Thymus (tissue), 11 donors: ENCODE data around the gene ADD2. TPM values are rescaled to one million over a fixed set of nuclear protein-coding genes. Genes with fewer than 3 reads are reported as not detected.
"Not testable (repeated sequence)": the region's sequence is repeated elsewhere in the genome, so short reads cannot be mapped to it uniquely, and the experiment has no call there.

Experiments used
- DNase-seq, 9 donors: peaks; one replicate each; pipeline ENCODE4 v3.0.0-alpha.2; 2013; ENCODE audit warnings: low spot score in 9 of 9, low read depth in 6 of 9, missing footprints in 1 of 9
- H3K27ac ChIP-seq, 2 donors: one replicate each; pipeline ENCODE4 v1.5.1; 2013; ENCODE audit warnings: control low read depth in 1 of 2, low read depth in 1 of 2, low read length in 1 of 2, mild to moderate bottlenecking in 1 of 2, moderate library complexity in 1 of 2
- H3K27me3 ChIP-seq, 2 donors: one replicate each; pipeline ENCODE4 v1.5.1; 2013; ENCODE audit warnings: low read length in 1 of 2; ENCODE audit not compliant: control insufficient read depth in 2 of 2, insufficient read depth in 1 of 2
- H3K36me3 ChIP-seq, 2 donors: one replicate each; pipeline ENCODE4 v1.5.1; 2013; ENCODE audit warnings: low read length in 1 of 2, mild to moderate bottlenecking in 1 of 2, moderate library complexity in 1 of 2; ENCODE audit not compliant: control insufficient read depth in 2 of 2, insufficient read depth in 2 of 2
- H3K4me1 ChIP-seq, 2 donors: one replicate each; pipeline ENCODE4 v1.5.1; 2013; ENCODE audit warnings: low read length in 2 of 2; ENCODE audit not compliant: control insufficient read depth in 2 of 2, insufficient read depth in 2 of 2
- H3K4me3 ChIP-seq, 2 donors: one replicate each; pipeline ENCODE4 v1.5.1; 2013; ENCODE audit warnings: low read length in 2 of 2, control low read depth in 1 of 2, mild to moderate bottlenecking in 1 of 2
- H3K9me3 ChIP-seq, 2 donors: one replicate each; pipeline ENCODE4 v1.5.1; 2013; ENCODE audit warnings: low read length in 1 of 2, mild to moderate bottlenecking in 1 of 2; ENCODE audit not compliant: control insufficient read depth in 2 of 2, insufficient read depth in 1 of 2
- WGBS: extraction: QIAGEN DNeasy Blood & Tissue Kit; methylation state at CpG from one replicate; pipeline ENCODE4 v1.1.7; 2013; 5-methylcytosine and 5-hydroxymethylcytosine counted together
- polyA plus RNA-seq: library from polyadenylated mRNA; stranded (reverse); fragments of 200-250 nt; gene quantifications from one replicate; pipeline ENCODE4 v1.2.3, GENCODE V29; 2013
- total RNA-seq: library from RNA; stranded (reverse); fragments of 120-200 nt; gene quantifications from one replicate; pipeline ENCODE4 v1.2.4, GENCODE V29; 2013
- donor health status: healthy.

ADD2 gene
- total and polyA plus RNA-seq, 2 donors, result 0.46 to 0.90 TPM

- no peaks in the 10 kb centered on the region for H3K27me3 ChIP-seq
- no peak overlapping the region for H3K27ac ChIP-seq
- H3K4me1 ChIP-seq, result peaks cover 0 to 11% of the 10 kb centered on the region in 2 donors
- H3K9me3 ChIP-seq, result peaks cover 0 to 3% of the 10 kb centered on the region in 2 donors
- H3K4me3 ChIP-seq, result no peak overlapping the region
- WGBS, result 94% methylated on average over 3 of the region's 3 CpGs
- no peak for DNase-seq
- H3K36me3 ChIP-seq, result no peaks in the 10 kb centered on the region
Measured at GRCh38 chr2:70668432-70668831, 99.6 kb downstream of the ADD2 start.

DNA sequence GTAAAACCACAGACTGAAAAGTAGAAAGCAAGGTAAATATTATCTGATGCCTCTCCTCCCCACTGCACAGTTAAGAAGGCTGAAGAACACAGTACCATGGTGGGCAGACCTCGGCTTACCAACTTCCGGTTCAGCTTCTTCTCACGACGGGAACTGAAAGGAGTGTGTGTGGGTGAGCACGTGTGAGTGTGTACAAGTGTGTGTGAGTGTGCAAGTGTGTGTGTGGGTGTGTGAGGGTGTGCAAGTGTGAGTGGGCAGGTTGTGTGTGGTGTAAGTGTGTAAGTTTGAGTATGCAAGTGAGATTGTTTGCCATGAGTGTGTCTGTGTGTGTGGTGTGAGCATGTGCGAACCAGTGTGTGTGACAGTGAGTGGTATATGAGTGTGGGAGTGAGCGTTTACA lies 103.5 kb downstream of the ADD2 start:
- Histone ChIP-seq H3K4me1 (peaks cover 0 to 11% of the 10 kb centered on the region in 2 donors), H3K9me3 (no peaks in the 10 kb centered on the region), H3K27ac (no peak overlapping the region), H3K36me3 (no peaks in the 10 kb centered on the region), H3K4me3 (no peak overlapping the region), H3K27me3 (no peaks in the 10 kb centered on the region)
- DNase-seq, result peak in 3 of 9 donors; percentile 21 to 46 (median 26)
- WGBS, result 78% methylated on average over 7 of the region's 7 CpGs

DNA sequence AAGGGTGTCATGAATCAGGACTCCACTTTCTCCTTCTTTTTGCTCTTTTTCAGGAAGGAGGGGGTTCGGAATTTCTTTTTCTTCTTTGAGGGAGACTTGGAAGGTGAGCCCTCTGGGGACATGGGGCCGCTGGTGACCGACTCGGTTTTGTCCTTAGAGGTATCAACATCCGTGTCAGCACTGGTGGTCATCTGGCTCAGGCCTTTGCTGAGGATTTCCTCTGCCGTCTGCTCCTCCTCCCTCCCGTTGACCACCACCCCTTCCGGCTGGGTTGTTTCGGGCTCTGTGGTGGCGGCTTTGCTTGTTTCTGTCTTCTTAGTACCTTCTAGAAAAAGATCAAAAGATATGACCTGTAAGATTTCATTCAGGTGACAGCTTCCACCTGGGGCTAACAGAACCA lies 104.6 kb downstream of the ADD2 start:
- DNase-seq, result no peak
- Histone ChIP-seq H3K4me1 (peaks cover 0 to 13% of the 10 kb centered on the region in 2 donors), H3K27ac (no peak overlapping the region), H3K36me3 (no peaks in the 10 kb centered on the region), H3K4me3 (no peak overlapping the region), H3K9me3 (no peaks in the 10 kb centered on the region), H3K27me3 (no peaks in the 10 kb centered on the region)
- 93% methylated on average over 10 of the region's 10 CpGs for WGBS

- H3K36me3 ChIP-seq, result no peaks in the 10 kb centered on the region
- peaks cover 0 to 3% of the 10 kb centered on the region in 2 donors for H3K27me3 ChIP-seq
- H3K9me3 ChIP-seq, result no peaks in the 10 kb centered on the region
- no peak overlapping the region for H3K4me3 ChIP-seq
- peaks cover 0 to 30% of the 10 kb centered on the region in 2 donors for H3K4me1 ChIP-seq
- WGBS, result 95% methylated on average over 5 of the region's 5 CpGs
- no peak overlapping the region for H3K27ac ChIP-seq
- DNase-seq, result no peak
Measured at GRCh38 chr2:70659551-70659950, 108.4 kb downstream of the ADD2 start.

DNA sequence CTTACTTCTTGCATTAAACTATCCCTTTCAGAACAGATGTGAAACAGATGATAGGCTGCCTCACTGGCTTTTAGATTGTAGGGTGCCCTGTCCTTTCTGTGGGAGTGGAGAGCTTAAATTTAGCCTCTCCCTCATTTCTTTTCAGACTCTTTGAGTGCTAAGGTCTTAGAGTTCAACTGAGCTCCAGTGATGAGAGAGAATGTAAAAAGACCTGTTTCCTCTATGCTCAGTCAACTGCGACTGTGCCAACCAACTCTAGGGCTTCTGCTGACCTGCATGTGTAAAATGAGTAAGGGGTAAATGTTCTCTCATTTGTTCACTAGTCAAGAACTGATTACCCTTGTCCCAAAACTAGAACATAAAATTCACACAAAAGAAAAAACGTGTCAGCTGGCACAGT lies 109.5 kb downstream of the ADD2 start:
- H3K9me3 ChIP-seq, result no peaks in the 10 kb centered on the region
- DNase-seq, result no peak
- peaks cover 0 to 22% of the 10 kb centered on the region in 2 donors for H3K4me1 ChIP-seq
- no peak overlapping the region for H3K4me3 ChIP-seq
- H3K27me3 ChIP-seq, result peaks cover 0 to 3% of the 10 kb centered on the region in 2 donors
- H3K36me3 ChIP-seq, result no peaks in the 10 kb centered on the region
- WGBS, result 64% methylated on average over 2 of the region's 2 CpGs
- H3K27ac ChIP-seq, result no peak overlapping the region

GRCh38 chr2:70657246-70657645 lies 110.8 kb downstream of the ADD2 start:
- WGBS, result 73% methylated on average over 5 of the region's 5 CpGs
- DNase-seq, result no peak
- Histone ChIP-seq H3K27me3 (peaks cover 0 to 3% of the 10 kb centered on the region in 2 donors), H3K9me3 (no peaks in the 10 kb centered on the region), H3K36me3 (no peaks in the 10 kb centered on the region), H3K4me1 (peaks cover 0 to 22% of the 10 kb centered on the region in 2 donors), H3K27ac (peak overlapping the region in 1 of 2 donors; percentile 5), H3K4me3 (no peak overlapping the region)

DNA sequence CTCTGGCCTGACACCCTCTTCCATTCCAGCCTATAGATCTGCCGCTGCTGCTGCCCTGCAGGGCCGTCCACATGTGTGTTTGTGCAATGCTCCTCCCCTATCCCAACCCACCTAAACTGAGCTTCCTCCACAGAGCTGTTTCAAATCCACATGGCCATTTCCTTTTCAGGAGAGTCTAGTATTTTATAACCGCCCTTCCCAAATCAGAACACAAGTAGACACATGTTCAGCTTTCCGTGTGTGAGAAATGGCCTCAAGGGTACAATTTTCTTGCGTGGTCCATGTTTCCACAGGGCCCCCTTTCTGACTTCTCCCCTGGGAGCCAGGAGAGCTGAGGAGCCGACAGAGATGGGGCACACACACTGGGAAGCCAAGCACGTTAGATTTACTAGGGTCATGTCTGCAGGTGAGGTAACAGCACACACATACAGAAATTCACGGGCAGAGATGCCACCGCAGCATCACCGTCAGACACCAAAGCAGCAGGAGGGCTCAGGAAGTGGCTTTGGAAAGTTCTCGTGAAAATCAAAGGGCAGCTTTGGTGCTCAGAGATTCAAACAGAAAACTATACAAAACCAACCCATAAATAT lies 111.5 kb downstream of the ADD2 start:
- 49% methylated on average over 11 of the region's 11 CpGs for WGBS
- peak in 7 of 9 donors; percentile 13 to 78 (median 49) for DNase-seq
- Histone ChIP-seq H3K4me3 (no peak overlapping the region), H3K9me3 (no peaks in the 10 kb centered on the region), H3K36me3 (no peaks in the 10 kb centered on the region), H3K27me3 (peaks cover 0 to 3% of the 10 kb centered on the region in 2 donors), H3K27ac (peak overlapping the region; percentile 41 to 43), H3K4me1 (peaks cover 0 to 22% of the 10 kb centered on the region in 2 donors)

DNA sequence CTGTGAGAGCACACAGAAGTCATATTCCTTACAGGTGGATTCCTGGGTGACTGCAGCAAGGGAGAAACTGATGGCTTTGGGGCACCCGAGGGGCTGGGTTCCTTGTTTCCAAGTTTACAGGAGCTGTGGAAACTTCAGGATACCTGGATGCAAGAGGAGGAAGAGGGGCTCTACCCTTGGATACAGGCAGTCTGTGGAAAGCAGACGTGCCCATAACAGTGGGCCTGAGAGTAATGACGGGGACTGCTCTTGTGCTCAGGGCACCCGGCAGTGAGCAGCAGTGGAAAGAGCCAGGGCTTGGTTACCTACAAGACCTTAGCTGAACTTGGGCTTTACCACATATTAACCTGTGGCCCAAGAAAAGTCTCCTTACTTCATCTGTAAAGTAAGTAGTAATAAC lies 112.2 kb downstream of the ADD2 start:
- Histone ChIP-seq H3K27me3 (peaks cover 0 to 3% of the 10 kb centered on the region in 2 donors), H3K4me1 (peaks cover 0 to 22% of the 10 kb centered on the region in 2 donors), H3K4me3 (no peak overlapping the region), H3K36me3 (no peaks in the 10 kb centered on the region), H3K9me3 (no peaks in the 10 kb centered on the region), H3K27ac (no peak overlapping the region)
- DNase-seq, result no peak
- WGBS, result 91% methylated on average over 4 of the region's 4 CpGs

DNA sequence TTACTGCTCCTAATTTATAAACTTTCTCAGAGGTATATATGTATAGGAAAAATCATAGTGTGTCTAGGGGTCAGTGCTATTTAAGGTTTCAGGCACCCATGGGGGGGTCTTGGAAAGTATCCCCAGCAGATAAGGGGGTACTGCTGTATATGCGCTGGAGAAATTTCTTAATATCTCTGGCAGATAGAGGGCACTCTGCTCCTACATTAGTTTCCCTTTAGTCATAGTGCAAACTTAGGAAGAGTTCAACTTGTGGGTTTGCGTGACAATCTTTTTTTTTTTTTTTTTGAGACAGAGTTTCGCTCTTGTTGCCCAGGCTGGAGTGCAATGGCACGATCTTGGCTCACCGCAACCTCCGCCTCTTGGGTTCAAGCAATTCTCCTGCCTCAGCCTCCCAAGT lies 112.8 kb downstream of the ADD2 start:
- H3K4me1 ChIP-seq, result peaks cover 0 to 22% of the 10 kb centered on the region in 2 donors
- DNase-seq, result peak in 2 of 9 donors; percentile 11 to 44
- not testable (repeated sequence) for H3K4me3 ChIP-seq, H3K9me3 ChIP-seq, H3K27ac ChIP-seq, H3K27me3 ChIP-seq, H3K36me3 ChIP-seq
- 52% methylated on average over 6 of the region's 6 CpGs for WGBS
